SKM-1 treated with dmso at 0.1 percent for 144 hours (cell line): ENCODE results near the gene SCD5.

Experiments used
- DNase-seq: peaks from one replicate; lab custom pipeline; 2025; ENCODE audit not compliant: unreplicated experiment; lab: John Stamatoyannopoulos, UW

The SCD5 gene

GRCh38 chr4:82773057-82773456 lies 25.5 kb downstream of the SCD5 start:
- DNase-seq = no peak

DNA sequence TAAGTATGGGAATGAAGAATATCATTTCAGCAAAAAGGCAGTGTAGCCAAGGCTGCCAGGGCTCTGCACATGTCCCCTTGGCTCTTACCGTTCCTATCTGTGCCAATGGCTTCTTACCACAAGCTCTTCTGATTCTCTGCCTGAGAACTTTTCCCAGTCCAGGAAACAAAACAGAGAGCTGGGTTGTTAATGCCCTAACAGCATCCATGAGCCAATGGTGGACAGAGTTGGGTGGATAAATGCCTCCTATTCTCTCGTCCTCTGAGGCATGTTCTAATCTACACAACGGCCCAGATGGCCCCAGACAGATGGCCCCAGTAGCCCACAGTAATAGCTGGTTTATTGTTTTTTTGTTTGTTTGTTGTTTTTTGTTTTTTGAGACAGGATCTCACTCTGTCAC lies 28.0 kb downstream of the SCD5 start:
- DNase-seq = no peak

- DNase-seq = no peak
These were observed 33.5 kb downstream of the SCD5 start for GRCh38 chr4:82765134-82765533.

DNA sequence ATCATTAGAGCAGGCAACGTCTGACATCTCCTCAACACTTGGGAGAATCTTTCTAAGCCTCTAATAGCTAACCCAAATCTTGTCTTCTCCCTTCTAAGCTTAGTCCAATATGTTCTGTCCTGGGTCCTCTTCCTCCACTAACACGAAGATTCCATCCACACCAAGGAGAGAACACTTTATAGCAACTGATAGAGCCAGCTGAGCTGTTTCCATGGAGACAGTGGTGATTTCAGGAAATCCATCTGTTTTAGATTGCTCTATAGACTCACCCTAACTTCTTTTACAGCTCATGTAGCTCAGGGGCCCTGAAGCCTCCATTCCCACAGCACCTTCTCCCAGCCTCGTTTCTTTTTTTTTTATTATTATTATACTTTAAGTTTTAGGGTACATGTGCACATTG lies 37.4 kb downstream of the SCD5 start:
- DNase-seq = no peak

DNA sequence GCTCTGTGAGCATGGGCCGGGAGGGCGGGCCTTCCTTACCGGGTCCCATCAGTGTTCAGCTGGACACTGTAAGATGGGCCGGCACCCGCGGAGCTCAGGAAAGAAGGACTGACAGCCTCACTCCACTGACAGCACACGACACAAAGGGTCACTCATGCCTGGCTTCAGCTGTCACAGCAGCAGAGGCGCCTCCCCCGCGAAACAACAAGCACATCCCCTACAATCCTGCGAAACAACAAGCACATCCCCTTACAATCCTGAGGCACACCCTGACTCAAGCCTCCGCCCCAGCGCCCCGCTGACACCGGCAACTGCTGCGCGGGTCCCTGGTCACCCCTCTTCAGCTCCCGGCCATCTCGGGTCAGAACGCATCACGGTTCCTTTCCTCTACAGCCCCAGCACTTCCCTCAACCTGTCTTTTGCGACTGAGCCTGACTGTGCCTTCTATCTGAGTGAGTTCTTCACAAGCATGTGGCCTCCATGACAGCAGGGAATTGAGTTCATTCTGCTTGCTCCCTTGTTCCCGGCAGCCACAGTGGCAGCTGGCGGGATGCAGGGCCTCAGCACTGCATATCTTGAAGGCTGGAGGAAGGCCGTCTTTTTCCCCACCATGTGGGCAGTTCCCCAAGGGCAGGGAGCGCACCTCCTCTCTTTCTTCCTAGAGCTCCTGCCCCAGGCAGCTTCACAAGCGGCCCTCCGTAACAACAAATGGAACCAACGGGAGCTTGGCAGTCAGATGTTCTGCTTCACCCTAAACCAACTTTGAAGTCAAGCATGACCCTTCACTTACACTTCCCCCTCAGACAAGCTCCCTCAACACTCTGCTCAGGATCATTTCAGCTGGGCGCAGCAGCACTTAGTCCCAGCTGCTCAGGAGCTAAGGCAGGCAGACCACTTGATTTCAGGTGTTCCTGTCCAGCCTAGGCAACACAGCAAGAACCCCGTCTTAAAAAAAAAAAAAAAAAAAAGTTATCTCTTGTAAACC lies 39.6 kb downstream of the SCD5 start:
- no peak for DNase-seq

DNA sequence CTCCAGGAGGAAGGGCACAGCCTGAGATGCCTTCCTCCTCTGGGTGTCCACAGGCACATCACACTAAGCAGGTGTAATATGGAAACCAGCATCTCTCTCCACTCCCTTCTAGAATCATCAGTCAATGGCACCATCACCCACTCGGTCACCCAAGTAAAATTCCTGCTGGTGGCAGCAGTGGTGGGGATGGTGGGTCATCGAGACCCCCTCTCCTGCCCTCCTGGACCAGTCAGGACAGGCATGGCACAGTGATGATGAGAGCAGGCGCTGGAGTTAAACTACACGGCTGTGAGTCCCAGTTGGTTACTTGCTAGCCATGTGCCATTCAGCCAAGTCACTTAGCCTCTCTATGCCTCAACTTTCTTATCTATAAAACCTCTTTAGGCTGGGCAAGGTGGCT lies 42.5 kb downstream of the SCD5 start:
- DNase-seq = no peak

DNA sequence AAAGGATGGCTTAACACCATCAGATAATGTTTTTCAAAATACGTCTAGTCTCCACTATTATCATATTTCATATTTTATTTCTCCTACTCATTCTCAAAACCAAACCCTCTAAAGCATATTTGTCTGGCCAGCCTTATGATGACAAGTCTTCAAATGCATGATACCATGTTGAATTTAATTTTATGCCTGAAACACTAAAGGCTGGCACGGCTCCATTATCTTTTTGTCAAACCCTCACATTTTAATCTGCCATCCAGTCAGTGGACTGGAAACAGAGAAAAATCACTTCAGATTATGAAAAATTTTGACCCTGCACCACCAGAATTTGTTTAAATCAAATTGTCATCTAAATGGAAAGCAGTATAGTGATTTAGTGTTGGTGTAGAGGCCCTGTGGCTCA lies 42.9 kb downstream of the SCD5 start:
- no peak for DNase-seq

GRCh38 chr4:82754513-82755165 lies 44.0 kb downstream of the SCD5 start:
- no peak for DNase-seq

DNA sequence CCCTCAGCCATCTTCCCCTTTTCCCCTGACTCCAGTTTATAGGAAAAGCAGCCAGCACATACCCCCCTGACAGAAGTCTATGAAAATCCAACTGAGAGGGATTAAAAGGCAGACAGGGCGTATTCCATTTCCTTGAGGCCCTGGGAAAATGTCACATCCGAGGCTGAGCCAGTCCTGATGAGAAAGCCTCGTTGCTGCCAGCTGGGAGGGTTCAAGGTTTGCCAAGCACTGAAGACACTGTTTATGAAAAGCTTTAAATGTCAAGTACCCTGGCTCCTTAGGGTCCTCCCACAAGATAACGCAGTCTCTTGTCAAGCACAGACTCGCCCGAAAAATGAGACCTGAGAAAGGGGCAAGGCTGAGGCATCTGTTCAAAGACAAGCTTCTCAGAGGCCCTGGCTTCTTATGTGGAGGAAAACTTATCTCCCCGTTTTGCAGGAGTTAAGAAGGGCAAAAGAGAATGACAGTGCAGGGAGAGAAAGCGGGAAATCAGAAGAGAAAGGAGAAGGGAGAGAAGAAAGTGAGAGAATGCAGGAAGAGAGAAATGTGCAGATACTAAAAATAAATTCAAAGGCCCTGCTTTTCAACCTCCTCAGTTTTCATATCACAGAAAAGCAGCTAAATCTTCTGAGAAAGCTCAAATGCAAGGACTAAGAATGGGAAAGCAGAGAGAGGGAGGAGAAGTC lies 44.7 kb downstream of the SCD5 start:
- no peak for DNase-seq

GRCh38 chr4:82753238-82753637 lies 45.4 kb downstream of the SCD5 start:
- DNase-seq = no peak

DNA sequence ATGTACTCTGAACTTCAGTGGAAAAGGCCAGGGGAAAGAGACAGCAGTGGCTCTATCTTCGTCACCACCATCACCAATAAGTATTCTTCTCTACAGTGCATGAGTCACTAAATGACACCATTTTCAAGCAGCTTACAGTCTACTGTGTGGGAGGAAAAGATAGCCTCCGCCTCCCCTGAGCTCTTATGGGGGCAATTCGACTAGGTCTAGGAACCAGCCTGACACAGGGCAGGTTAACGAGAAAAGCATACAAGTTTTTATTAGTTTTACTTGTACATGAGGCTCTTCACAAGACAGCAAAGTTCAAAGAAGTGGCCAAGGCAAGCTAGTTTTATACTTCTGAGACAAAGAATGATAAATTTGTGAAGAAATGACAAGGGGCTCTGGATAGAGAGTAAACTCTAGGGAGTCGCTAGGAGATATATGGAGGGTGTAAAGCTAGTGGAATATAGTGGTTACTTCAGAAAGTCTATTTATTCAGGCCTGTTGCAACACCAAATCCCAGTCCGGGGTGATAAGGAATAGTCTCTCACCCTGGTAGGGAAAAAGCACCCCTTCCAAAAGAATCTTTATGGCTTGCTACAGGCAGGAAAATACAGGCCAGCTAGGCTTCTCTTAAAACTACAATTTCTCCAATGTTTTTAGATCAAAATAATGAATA lies 49.7 kb downstream of the SCD5 start:
- no peak for DNase-seq

- no peak for DNase-seq
These were observed 50.7 kb downstream of the SCD5 start for GRCh38 chr4:82747686-82748575.

- DNase-seq = no peak
These were observed 51.7 kb downstream of the SCD5 start for GRCh38 chr4:82746705-82747574.

- DNase-seq = no peak
These were observed 53.3 kb downstream of the SCD5 start for GRCh38 chr4:82745173-82745842.

- no peak for DNase-seq
These were observed 54.2 kb downstream of the SCD5 start for GRCh38 chr4:82744284-82744968.

- DNase-seq = no peak
These were observed 57.4 kb downstream of the SCD5 start for GRCh38 chr4:82741188-82741587.

- DNase-seq = peak; percentile 78
These were observed 59.1 kb downstream of the SCD5 start for GRCh38 chr4:82739287-82740190.
